HG02623 (cell line): ENCODE data around the gene ZNF20.

ENCODE experiments used
- ATAC-seq: cut with Tn5 transposase; IDR thresholded peaks from one replicate; pipeline ENCODE4 v1.9.1; 2021; ENCODE audit warnings: moderate library complexity; ENCODE audit not compliant: unreplicated experiment

The ZNF20 gene

DNA sequence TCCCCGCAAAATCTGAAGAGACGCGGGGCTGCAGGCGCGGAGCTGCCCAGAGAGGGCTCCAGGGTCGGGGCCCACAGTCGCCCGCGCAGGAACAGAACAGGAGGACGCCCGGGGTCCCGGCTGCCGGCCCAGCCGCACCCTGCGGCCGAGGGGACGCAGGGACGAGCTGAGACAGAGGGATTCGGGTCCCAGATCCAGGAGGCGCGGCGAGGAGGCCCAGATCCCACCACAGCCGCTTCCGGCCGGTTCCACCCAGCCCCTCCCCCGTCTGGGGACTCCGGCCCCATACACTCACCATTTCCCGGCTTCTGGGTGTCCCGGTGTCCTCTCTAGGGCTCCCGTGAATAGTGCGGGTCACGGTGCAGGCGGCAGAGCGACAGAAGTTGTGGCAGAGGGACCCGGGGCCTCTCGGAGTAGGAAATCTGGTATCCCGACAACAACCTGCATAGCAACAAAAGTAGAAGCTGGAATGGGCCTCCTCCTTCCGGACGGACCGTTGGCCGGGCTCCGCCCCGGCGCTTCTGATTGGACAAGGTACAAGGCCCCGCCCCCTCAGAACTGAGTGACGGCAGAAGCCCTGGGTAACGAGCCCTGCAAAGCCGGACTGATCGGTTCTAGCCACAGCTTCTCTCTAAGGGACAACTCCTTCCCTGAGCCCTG lies at the start of gene ZNF20:
Gene ZNF20 (minus strand): TSS at position 466 of the 660 bp plus-strand sequence. CDS start 168 bp downstream, at position 298.
- peak; percentile 87 for ATAC-seq

DNA sequence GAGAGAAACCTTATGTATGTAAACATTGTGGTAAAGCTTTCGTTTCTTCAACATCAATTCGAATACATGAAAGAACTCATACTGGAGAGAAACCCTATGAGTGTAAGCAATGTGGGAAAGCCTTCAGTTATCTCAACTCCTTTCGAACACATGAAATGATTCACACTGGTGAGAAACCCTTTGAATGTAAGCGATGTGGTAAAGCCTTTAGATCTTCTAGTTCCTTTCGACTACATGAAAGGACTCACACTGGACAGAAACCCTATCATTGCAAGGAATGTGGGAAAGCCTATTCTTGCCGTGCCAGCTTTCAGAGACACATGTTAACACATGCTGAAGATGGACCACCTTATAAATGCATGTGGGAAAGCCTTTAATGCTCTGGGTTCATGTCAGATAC lies 47.5 kb upstream of the ZNF20 start:
- no peak for ATAC-seq

DNA sequence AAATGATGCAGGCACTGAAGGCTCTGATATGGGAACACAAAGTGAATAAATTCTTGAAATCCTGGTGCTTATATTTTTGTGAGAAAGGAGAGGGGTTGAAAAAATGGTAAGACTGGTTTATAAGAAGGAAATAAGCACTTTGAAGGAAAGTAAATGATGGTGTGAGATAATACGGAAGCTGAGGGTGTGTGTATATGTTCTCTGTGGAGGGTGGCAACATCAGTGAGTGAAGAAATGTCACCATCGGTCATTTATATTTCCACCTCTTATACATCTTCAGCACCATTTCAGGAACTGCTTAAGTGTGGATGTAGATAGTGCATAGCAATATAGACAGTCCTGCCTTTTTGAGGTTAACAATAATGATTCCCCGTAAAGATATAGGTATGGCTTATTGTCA lies 40.2 kb upstream of the ZNF20 start:
- ATAC-seq, result no peak

DNA sequence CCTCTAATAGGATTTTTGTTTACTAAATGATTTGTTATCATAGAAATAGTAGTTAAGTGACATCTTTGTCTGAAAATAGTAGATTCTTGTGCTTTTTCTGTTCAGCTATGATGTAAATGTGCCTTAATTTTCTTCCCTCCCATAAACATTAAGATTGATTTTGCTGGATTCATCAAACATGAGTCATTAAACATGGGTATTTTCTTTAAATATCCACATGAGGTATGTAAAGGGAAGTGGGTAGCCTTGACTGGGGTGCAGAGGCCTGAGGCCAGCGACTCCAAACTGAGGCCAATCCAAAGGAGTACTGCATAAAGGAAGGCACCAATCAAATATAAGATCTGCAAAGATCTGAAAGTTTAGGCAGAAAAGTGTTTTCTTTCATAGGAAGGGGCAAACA lies 26.5 kb upstream of the ZNF20 start:
- ATAC-seq, result no peak

DNA sequence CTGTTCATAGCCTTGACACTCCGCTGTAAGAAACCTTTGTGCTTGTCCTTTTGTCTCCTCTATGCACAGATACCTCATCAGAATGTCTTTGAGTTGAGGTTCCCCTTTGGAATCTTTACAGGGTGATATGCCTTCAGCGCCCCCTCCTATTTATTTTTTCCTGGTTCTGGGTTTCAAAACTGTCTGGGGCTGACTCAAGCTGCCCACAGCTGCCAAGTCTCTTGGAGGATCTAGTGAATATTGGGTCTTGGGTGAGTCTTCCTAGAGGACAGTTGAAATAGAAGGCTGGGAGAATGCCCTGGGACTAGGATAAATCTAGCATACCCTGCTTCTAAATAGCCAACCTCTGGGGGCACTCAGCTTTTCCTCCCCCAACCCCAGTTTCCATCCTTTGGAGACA lies 23.7 kb upstream of the ZNF20 start:
- no peak for ATAC-seq

DNA sequence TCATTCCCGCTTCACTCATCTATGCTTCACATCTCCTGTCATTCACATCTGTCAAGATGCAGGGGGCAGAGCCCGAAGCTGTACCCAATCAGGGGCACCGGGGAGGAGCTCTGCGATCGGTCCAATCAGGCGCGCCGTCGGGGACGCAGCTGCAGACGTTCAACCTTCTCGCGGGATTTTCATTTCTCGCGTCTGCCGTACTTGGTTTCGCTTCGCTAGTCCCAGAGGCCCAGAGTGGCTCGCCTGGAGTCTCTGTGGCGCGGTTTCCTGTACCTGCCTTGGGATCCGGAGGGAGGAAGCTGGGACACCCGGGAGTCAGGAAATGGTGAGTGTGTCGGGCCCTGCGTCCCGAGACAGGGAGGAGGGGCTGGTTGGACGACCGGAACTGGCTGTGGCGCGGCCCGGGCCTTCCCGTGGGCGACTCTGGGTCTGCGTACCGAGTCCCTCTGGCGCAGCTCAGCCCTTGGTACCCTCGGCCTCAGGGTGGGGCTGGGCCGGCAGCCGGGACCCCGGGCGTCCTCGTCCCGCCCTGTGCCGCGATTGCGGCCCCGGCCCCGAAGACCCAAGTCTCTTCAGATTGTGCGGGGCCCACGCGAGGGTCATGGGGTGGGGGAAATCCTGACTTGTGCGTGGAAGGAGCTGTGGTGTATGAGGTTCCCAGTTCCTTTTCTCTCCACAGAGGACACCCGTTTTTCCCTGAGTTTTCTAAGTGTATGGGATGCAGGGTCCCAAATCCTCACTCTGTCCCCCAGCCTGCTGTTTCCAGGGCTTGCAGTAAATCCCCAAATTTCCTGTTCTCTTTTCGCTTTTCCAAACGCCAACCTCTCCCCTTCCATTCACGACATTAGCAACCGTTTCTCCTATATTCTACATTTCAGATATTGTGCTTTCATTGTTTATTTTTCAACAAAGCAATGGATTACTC lies 23.0 kb upstream of the ZNF20 start, which contains the start of gene ZNF136:
Gene ZNF136 (plus strand): TSS at position 215 of the 925 bp plus-strand sequence. CDS start 108 bp downstream, at position 323.
- ATAC-seq, result peak; percentile 75

DNA sequence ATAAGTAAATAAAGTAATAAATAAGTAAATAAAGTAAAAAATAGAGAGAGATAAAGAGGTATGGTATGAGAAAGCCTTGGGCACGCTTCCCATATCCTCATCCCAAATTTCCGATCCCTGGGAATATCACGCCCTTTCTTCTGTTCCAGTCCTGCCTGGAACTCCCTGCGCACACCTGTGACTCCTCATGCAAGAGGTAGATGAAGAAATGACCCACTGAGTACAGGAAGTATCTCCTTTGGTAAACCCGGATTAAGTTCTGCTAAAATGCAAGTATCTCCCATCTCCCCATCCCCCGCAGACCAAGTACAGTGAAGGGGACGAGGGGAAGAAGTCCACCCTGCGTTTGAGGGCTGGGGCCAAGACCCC lies 22.3 kb upstream of the ZNF20 start:
- no peak for ATAC-seq

DNA sequence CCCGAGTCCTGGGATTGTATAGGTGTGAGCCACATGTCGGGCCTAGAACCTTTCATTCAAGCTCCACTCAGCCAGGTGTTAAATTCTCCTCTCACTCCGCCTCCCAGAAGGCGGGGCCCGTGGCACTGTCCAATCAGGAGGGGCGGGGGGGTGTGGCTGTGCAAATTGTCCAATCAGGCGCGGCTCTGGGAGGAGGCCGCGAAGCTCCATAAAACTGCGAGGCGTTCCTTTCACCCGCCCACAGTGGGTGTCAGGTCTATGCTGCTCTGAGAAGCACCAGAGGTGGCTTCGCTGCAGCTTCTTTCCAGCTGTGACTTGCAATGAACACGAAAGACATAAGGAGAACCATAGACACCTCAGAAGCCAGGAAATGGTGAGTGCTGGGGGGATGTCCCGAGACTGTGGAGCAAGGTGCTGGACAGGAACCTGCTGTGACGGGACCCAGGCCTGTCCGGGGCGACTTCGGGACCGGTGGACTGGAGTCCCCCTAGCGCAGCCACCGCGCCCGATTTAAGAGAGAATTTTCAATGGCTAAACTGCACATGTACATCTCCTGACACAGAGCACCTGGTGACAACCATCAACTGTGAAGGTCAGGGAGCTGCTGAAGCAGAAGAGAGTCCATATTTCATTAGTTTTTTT lies 19.7 kb upstream of the ZNF20 start:
- ATAC-seq, result no peak

DNA sequence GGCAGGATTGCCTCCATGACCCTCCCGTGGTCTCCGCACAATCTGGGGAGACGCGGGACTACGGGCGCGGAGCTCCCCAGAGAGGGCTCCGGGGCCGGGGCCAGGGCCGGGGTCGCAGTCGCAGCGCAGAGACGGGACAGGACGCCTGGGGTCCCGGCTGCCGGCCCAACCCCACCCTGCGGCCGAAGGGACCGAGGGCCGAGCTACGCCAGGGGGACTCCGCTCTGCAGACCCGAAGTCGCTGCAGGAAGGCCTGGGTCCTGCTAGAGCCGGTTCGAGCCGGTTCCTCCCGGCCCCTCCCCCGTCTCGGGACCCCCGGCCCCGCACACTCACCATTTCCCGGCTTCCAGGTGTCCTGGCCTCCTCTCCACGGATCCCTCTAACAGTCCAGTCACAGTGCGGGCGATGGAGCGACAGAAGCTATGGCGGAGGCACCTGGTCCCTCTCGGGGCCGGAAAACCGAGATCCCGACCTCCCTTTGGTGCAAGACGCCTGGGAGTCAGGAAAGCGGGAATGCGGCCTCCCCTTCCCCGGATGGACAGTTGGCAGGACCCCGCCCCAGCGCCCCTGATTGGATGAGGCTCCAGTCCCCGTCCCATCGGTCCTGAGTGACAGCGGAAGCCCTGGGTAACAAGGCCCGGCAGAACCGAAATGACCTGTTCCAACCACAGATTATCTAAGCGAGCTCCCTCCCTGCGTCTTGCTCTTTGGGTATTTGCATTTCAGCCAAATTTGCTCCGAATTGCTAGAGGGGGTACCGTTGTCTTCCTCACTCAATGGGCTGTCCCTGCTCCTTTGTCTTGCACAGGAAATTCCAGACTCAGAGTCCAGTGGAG lies 16.3 kb upstream of the ZNF20 start, which contains the start of gene ZNF625:
Gene ZNF625 (minus strand): TSS at position 512 of the 836 bp plus-strand sequence. CDS start 176 bp downstream, at position 336.
- no peak for ATAC-seq

DNA sequence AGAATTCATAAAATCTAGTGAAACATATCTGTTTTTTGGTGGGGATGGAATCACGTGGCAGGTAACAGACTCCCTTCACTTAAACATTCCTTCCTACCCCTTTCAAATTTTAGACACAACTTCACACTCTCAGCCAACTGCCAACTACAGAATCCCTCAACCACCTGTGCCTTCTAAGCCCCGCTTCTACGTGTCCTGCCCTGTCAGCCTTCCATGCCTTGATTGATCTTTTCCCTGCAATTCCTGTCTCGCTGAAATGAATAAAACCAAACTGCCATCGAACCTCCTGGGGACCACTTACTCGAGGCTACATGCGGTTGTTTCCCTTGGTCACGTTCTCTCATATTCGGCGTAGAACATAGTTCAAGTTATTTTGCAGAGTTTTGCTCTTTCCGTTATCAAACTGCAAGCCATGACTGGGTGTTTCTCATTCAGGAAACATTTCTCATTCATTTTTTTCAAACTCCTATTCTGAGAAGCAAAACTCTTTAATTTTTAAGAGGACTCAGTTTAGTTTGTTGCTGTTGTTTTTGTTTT lies 15.2 kb upstream of the ZNF20 start:
- ATAC-seq, result no peak

DNA sequence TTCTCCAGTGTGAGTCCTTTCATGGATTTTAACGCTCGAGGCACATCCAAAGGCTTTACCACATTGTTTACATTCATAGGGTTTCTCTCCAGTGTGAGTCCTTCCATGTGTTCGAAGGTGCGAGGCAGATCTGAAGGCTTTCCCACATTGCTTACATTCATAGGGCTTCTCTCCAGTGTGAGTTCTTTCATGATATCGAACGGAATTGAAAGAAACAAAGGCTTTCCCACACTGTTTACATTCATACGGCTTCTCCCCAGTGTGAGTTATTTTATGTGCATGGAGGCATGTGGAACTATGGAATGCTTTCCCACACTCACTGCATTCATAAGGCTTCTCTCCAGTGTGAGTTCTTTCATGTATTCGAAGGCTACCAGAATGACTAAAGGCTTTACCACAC lies 5.2 kb upstream of the ZNF20 start:
- ATAC-seq, result no peak

DNA sequence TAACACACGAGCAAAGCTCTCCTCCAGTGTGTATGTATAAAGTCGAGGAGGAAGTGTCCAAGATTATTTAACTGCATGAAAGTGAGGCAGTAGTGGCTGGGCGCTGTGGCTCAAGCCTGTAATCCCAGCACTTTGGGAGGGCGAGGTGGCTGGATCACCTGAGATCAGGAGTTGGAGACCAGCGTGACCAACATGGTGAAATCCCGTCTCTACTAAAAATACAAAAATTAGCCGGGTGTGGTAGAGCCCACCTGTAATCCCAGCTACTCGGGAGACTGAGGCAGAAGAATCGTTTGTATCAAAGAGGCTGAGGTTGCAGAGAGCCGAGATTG lies 1.2 kb upstream of the ZNF20 start:
- no peak for ATAC-seq

DNA sequence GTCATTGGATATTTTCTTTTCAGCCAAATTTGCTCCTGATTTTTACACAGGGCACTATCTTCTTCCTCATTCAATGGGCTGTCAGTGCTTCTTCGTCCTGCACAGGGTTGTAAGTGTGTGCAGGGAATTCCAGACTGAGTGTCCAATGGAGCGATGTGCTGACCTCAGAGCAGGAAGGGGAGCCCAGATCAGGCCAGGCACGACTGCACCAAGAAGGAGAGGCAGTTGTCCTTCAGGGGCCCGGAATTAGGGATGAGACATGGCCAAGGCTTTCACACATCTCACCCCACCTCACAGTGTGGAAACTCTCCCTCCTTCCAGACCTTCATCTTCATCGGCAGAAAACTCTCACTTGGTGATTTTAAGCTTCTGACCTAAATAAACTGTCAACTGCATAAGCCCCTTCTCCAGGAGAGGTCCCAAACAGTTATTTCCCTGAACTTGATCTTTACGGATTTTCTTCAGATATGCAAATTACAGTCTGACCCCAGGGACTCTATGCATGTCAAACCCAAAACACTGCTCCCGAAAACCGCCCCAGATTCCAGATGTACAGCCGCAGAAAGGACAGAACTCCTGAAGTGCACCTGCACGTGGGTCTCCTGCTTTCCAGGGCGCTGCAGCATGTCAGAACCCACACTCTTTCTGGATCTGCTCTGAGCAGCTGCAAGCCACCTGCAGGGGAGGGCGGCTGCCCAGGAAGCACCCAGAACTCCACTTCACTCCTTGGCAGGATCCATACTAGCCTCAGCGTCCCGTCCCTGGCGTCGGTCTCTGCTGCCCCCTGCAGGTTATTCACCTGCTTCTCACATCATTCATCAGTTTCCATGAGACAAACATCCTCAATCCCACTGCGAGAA lies 625 bp upstream of the ZNF20 start:
- no peak for ATAC-seq

DNA sequence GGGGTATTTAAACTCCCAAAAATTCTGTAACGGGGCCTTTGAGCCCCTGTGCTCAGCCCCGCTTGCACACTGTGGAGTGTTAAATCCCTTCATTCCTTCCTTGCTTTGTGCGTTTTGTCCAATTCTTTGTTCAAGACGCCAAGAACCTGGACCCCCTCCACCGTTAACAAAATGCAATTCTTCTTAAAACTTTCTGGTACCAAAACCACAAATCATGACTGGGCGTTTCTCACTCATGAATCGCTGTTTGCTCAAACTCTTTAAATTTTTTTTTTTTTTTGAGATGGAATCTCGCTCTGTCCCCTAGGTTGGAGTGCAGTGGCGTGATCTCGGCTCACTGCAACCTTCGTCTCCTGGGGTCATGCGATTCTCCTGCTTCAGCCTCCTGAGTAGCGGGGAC lies 881 bp downstream of the ZNF20 start:
- ATAC-seq, result no peak

DNA sequence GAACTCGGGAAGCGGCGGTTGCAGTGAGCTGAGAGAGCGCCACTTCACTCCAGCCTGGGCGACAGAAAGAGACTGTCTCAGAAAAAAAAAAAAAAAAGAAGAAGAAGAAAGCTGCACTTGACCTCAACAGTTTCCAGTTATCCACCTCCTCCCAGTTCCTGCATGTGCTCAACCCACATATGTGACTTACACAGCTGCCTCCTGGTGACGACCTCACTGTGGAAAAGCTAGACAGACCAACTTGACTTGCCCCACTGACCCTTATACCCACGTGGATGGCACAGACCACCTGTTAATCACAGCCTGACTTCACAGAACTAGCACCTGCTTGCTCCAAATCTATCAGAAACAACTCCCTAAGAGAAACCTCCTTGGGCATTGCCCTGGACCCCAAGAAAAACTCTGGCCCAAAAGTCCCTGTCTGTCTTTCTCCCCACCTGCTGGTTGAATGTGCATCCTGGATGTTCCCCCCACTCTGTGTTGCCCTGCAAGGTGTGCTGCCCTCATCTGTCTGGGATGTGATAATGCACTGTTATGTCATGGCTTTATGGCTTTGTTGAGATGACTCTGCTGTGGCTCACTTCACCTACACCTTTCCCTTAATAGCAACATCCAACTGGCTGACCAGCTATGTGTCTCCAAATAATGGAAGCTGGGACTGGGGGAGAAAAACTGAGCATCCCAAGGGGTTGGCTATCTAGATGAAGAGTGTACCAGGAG lies 2.8 kb downstream of the ZNF20 start:
- ATAC-seq, result no peak

DNA sequence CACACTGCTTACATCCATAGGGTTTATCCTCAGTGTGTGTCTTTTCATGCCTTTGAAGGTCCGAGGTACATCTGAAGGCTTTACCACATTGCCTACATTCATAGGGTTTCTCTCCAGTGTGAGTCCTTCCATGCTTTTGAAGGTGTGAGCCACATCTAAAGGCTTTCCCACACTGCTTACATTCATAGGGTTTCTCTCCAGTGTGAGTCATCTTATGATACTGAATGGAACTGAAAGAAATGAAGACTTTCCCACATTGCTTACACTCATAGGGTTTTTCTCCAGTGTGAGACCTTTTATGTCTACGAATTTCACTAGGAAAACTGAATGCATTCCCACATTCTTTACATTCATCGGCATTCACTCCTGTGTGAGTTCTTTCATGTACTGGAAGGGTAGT lies 7.1 kb downstream of the ZNF20 start:
- no peak for ATAC-seq

DNA sequence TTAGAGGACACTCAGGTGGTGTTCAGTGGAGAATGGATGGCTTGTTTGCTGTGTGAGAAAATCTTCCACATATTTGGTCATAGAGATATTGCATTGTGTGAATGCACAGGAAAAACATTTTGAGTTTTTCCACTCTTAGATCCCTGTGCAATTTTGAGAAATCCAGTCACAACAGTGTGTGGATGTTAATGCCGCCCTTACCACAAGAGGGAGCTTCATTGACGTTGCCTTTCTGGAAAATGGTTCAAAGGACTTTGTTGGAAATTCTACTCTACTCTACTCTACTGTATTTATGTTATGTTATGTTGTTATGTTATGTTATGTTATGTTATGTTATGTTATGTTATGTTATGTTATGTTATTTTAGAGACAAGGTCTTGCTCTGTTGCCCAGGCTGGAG lies 13.4 kb downstream of the ZNF20 start:
- ATAC-seq, result no peak

DNA sequence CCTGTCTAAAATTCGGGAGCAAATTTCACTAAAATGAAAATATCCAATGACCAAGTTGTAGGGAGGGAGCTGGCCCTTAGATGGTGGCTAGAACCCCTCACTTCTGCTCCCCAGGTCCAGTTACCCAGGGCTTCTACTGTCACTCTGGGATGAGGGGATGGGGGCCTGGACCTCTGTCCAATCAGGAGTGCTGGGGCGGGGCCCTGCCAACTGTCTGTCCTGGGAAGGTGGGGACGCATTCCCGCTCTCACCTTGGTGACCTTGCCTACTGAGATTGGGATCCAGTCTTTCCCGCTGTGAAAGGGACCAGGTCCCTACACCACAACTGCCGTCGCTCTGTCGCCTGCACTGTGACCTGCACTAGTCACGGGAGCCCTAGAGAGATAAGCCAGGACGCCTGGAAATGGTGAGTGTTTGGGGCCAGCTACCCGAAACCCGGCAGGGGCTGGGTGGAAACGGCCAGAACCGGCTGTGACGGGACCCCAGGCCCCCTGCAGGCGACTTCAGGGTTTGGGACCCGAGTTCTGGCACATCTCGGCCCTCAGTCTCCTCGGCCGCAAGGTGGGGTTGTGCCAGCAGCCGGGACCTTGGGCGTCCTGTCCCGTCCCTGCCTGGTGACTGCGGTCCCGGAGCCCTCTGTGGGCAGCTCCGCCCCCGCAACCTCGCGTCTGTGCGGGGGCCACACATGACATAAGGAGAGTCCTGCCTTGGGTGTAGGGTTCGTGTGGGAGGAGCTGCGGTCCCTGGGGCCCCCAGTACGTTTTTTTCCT lies 22.8 kb downstream of the ZNF20 start:
- no peak for ATAC-seq
